ENCODE results near the gene STEAP3.

- TF ChIP-seq, protein P1, sequence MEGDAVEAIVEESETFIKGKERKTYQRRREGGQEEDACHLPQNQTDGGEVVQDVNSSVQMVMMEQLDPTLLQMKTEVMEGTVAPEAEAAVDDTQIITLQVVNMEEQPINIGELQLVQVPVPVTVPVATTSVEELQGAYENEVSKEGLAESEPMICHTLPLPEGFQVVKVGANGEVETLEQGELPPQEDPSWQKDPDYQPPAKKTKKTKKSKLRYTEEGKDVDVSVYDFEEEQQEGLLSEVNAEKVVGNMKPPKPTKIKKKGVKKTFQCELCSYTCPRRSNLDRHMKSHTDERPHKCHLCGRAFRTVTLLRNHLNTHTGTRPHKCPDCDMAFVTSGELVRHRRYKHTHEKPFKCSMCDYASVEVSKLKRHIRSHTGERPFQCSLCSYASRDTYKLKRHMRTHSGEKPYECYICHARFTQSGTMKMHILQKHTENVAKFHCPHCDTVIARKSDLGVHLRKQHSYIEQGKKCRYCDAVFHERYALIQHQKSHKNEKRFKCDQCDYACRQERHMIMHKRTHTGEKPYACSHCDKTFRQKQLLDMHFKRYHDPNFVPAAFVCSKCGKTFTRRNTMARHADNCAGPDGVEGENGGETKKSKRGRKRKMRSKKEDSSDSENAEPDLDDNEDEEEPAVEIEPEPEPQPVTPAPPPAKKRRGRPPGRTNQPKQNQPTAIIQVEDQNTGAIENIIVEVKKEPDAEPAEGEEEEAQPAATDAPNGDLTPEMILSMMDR (IDR thresholded peaks at IDR 0.05; ENCODE audit: low read length) = no peak
- TF ChIP-seq EZH2 (optimal IDR thresholded peaks at IDR 0.05; ENCODE audit: low read depth, low read length) = no peak
Observed at GRCh38 chr2:119255760-119256581, 32.3 kb downstream of the STEAP3 start.
